ENCODE results near the gene BPIFB6.
"Not testable (repeated sequence)": the region's sequence is repeated elsewhere in the genome, so short reads cannot be mapped to it uniquely, and the experiment has no call there.

BPIFB6 gene

DNA sequence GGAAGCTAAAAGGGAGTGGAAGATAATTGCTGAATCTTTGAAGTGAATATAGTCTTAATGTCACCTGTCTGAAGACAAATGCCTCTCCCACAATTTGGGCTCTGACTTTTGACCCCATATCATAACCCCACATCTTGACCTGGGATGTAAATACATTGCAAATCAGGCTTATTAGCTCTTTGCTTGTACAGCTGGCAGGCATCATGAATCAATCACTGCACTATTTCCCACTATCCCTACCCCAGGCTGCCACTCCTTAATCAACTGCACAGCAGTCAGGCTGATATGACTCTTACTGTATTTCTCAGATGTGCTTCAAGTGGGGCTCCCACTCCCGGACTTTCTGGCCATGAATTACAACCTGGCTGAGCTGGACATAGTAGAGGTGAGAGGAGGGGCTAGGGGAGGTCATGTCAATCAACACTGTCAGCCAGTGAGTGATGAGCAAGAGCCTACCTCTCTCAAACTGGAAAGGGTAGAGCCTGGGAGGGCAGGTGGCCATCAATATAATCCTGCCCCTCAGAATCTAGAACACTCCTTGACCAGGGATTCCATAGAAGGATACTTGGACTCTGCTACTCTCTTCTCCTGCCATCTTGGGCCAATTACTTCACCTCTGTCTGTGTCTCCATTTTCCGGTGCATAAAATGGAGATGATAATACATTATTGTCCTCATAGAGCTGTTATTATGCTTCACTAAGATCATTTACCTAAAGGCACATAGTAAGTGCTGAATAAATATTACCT, 11.7 kb downstream of the BPIFB6 start:
- no peak for DNase-seq (ENCODE audit: low read depth)
- no peak for TF ChIP-seq CTCF (IDR thresholded peaks at IDR 0.05; ENCODE audit: insufficient read depth, low read depth, low read length, missing control alignments)
- H3K4me3 ChIP-seq (ENCODE audit: low read depth, low read length), result no peak overlapping the region

DNA sequence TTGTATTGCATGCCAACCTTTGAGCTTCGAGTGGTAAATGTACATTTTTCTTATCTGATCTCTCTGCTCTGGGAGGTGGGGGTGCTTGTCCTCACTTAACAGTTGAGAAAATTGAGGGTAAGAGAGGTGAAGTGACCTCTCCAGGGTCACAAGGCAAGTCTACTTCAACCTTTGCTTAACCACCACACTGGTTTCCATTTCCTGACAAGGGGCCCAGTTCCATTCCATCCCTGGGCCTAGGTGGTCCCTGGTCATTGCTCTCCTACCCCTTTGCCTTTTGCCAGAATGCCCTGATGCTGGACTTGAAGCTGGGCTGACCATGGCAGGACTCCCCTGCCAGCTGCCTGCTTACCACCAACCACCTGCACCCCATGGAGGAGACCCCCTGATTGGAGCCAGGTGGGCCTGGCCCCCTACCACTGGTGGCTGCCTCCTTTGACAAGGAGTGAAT, 12.3 kb downstream of the BPIFB6 start:
- TF ChIP-seq CTCF (IDR thresholded peaks at IDR 0.05; ENCODE audit: insufficient read depth, low read depth, low read length, missing control alignments), result no peak
- no peak for DNase-seq (ENCODE audit: low read depth)
- H3K4me3 ChIP-seq (ENCODE audit: low read depth, low read length), result no peak overlapping the region

DNA sequence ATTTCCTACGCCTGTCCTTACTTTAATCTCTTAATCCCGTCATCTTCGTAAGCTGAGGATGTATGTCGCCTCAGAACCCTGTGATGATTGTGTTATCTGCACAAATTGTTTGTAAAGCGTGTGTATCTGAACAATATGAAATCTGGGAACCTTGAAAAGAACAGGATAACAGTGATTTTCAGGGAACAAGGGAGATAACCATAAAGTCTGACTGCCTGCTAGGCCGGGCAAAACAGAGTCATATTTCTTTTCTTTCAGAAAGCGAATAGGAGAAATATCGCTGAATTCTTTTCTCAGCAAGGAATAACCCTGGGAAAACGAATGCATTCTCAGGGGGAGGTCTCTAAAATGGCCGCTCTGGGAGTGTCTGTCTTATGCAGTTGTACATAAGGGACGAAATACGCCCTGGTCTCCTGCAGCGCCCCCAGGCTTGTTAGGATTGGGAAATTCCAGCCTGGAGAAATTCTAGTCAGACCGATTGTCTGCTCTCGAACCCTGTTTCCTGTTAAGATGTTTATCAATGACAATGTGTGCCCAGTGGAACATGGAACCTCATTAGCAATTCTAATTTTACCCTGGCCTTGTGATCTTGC, 13.8 kb downstream of the BPIFB6 start:
- DNase-seq (ENCODE audit: low read depth); H3K4me3 ChIP-seq (ENCODE audit: low read depth, low read length): not testable (repeated sequence)

GRCh38 chr20:33046412-33046811, 15.0 kb downstream of the BPIFB6 start:
- TF ChIP-seq CTCF (IDR thresholded peaks at IDR 0.05; ENCODE audit: insufficient read depth, low read depth, low read length, missing control alignments), result no peak
- DNase-seq (ENCODE audit: low read depth), result no peak
- no peak overlapping the region for H3K4me3 ChIP-seq (ENCODE audit: low read depth, low read length)

- no peak for DNase-seq (ENCODE audit: low read depth)
- no peak overlapping the region for H3K4me3 ChIP-seq (ENCODE audit: low read depth, low read length)
- TF ChIP-seq CTCF (IDR thresholded peaks at IDR 0.05; ENCODE audit: insufficient read depth, low read depth, low read length, missing control alignments), result no peak
These were observed 19.9 kb downstream of the BPIFB6 start for GRCh38 chr20:33051333-33051732.

- DNase-seq (ENCODE audit: low read depth), result no peak
- no peak for TF ChIP-seq CTCF (IDR thresholded peaks at IDR 0.05; ENCODE audit: insufficient read depth, low read depth, low read length, missing control alignments)
- no peak within 1 kb of the TSS for H3K4me3 ChIP-seq (ENCODE audit: low read depth, low read length)
These were observed 22.1 kb downstream of the BPIFB6 start, which contains the start of gene BPIFB3 for GRCh38 chr20:33053291-33054106. BPIFB3 (plus strand) TSS chr20:33053903; CDS start chr20:33055436, 1,533 bp downstream.

DNA sequence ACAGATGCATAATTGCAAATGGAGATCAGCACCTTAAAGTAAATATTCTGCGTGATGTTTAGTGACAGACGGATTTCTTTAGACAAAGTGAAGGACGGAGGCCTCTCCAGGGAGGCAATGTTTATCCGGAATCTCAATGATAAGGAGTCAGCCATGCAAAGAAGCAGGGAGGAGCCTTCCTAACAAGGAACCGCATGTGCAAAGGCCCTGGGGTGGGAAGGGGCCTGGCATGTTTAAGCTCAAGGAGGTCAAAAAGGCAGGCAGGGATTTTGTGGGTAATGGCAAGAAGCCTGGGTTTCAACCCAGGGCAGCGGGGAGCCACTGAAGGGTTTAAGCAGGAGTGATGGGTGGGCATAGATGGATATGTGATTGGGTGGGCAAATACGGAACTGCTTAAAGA, 22.9 kb downstream of the BPIFB6 start:
- no peak for TF ChIP-seq CTCF (IDR thresholded peaks at IDR 0.05; ENCODE audit: insufficient read depth, low read depth, low read length, missing control alignments)
- no peak overlapping the region for H3K4me3 ChIP-seq (ENCODE audit: low read depth, low read length)
- no peak for DNase-seq (ENCODE audit: low read depth)
